ENCODE results near the gene DNAI1.

- no peak for TF ChIP-seq CTCF (IDR thresholded peaks at IDR 0.05 in 4 of 5, conservative IDR thresholded peaks at IDR 0.05 in 1 of 5)
- TF ChIP-seq POLR2A (IDR thresholded peaks at IDR 0.05) = no peak
Measured at GRCh38 chr9:34443533-34443932, 15.1 kb upstream of the DNAI1 start.
